ENCODE measurements around the gene ARHGEF17.
"Not testable (repeated sequence)": the region's sequence is repeated elsewhere in the genome, so short reads cannot be mapped to it uniquely, and the experiment has no call there.

Gene ARHGEF17

GRCh38 chr11:73273222-73273895 is 34.7 kb upstream of the ARHGEF17 start:
- no peak for DNase-seq (ENCODE audit: low read depth in 1 of 2, low spot score in 1 of 2)

- DNase-seq (ENCODE audit: low read depth in 1 of 2, low spot score in 1 of 2) = not testable (repeated sequence)
These were observed 33.9 kb upstream of the ARHGEF17 start for GRCh38 chr11:73274191-73274590.

- DNase-seq (ENCODE audit: low read depth in 1 of 2, low spot score in 1 of 2) = no peak
These were observed 33.2 kb upstream of the ARHGEF17 start for GRCh38 chr11:73274722-73275380.

- DNase-seq (ENCODE audit: low read depth in 1 of 2, low spot score in 1 of 2) = no peak
These were observed 32.7 kb upstream of the ARHGEF17 start for GRCh38 chr11:73275381-73275750.

GRCh38 chr11:73277467-73277866 is 30.6 kb upstream of the ARHGEF17 start:
- DNase-seq (ENCODE audit: low read depth in 1 of 2, low spot score in 1 of 2) = no peak

GRCh38 chr11:73280626-73281025 is 27.4 kb upstream of the ARHGEF17 start:
- no peak for DNase-seq (ENCODE audit: low read depth in 1 of 2, low spot score in 1 of 2)

- no peak for DNase-seq (ENCODE audit: low read depth in 1 of 2, low spot score in 1 of 2)
These were observed 26.8 kb upstream of the ARHGEF17 start for GRCh38 chr11:73281201-73281741.

- no peak for DNase-seq (ENCODE audit: low read depth in 1 of 2, low spot score in 1 of 2)
These were observed 26.0 kb upstream of the ARHGEF17 start for GRCh38 chr11:73281796-73282660.

GRCh38 chr11:73283276-73284000 is 24.6 kb upstream of the ARHGEF17 start:
- DNase-seq (ENCODE audit: low read depth in 1 of 2, low spot score in 1 of 2) = no peak

- no peak for DNase-seq (ENCODE audit: low read depth in 1 of 2, low spot score in 1 of 2)
These were observed 24.0 kb upstream of the ARHGEF17 start for GRCh38 chr11:73284106-73284505.

GRCh38 chr11:73285721-73286120 is 22.4 kb upstream of the ARHGEF17 start:
- no peak for DNase-seq (ENCODE audit: low read depth in 1 of 2, low spot score in 1 of 2)

DNA sequence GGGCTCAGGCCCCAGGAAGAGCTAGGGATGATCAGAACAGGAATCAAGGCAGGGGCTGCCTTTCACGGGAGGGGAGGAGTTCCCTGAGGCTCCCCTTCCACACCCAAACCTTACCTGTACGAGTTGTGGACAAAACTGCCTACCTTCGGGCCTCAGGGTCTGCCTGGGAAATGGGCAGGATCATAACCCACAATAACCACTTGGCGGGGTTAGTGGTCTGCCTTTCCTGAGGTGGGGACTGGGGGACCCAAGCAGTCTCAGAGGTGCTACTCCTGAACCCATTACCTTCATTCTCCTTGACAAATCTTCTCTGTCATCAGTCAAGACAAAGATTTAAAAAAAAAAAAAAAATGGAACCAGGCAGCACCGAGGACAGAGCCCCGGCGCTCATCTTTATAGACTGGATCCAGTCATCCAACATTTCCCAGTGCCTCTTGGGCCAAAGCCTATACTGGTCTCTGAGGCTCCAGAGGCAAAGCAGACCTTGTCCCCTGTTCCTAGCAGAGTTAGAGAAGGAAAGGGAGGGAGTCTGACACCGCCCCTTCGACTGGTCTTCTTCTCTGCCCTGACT is 21.8 kb upstream of the ARHGEF17 start:
- no peak for DNase-seq (ENCODE audit: low read depth in 1 of 2, low spot score in 1 of 2)

DNA sequence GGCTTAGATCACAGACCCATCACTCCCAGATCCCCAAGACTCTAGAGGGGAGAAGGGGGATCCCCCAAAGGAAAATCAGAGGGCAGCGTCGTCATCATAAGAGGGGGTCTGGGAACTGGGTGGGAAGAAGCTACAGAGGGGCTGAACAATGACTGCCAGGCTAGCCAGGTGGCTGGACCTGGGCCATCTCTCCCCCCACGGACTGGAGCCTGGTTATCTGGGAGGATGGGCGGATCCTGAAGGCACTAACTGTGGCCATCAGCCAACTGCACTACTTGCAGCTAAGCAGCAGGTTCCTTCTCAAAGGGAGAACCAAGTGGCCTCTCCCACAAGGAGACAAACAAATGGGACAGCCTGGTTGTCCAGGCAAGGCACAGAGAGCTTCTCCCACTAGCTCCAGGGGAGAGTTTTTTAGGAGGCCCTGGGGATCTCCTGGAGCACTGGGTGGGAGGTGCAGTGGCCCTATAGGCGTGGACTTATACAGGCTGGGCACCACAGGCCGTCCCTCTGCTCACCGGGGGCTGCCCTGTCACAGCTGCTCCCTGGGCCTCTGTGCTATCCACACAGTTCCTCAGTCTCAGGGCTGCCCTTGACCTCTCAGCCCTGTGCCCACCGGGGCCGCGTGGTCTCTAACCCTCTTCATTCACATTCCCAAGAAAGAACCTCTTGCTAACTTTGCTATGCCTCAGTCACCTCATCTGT is 20.5 kb upstream of the ARHGEF17 start:
- DNase-seq (ENCODE audit: low read depth in 1 of 2, low spot score in 1 of 2) = no peak

DNA sequence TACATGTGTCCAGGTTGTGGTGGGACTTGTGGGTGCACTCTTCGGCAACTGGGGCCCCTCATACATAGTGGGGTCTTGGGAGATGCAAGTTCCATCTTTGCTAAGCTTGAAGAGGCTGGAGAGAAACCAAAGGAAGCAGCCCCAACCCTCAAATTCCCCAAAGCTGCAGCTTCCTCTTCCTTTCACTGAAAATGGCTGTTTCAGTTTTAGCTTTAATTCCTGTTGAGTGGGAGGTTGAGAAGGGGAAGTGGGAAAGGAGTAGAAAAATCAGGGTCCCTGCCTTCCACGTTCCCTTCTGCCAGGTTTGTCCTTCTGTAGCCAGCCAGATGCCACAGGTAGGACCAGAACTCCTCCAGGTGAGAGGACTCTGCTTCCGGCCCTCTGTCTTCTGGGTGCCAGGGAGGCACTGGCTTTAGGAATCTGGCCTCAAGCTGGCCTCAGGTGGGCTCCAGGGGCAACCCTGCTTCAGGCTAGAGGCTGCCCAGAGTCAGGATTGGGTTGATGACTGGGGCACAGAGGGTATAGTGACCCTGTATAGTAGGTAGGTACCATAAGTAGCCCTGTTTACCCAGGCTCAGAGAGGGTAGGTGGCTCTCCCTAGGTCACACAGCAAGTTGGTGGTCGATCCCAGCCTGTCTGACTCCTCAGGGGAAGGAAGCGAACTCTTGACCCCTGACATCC is 19.7 kb upstream of the ARHGEF17 start:
- DNase-seq (ENCODE audit: low read depth in 1 of 2, low spot score in 1 of 2) = no peak

DNA sequence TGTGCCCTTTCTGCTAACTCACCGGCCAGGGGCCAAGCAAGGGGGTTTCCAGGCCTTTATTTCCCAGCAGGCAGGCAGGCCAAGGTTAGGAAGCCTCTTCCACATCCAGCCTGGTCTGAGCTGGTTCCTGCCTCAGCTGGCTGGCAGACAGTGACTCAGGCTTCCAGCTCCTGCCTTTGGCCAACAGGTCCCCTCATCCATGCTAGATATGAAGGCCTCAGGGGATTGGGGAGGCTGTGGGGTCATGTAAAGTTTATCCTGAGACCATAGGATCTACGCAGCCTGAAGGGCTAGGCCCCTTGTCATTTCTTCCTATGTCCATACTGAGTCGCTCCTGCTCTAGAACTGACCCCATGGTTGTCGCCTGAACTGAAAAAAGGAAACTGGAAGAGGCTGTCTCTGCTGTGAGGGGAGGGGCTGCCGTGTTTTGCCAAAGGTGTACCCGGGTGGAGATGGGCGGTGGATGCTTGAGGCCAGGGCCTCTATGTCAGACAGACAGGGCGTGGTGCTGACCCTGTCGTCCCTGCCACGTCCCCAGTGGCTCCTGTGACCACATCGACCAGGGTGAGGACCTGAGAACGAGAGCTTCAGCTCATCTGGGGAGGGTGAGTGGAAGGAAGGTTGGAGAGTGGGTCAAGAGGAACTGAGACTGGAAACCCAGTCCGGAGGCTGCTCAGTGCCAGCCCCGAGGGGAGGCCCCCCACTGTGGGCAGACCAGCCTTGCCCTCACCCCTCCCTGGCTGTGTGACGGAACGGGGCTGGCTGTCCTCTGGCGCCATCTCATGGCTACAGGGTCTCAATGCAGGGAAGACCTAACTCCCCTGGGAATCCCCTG is 19.0 kb upstream of the ARHGEF17 start:
- DNase-seq (ENCODE audit: low read depth in 1 of 2, low spot score in 1 of 2) = no peak

- DNase-seq (ENCODE audit: low read depth in 1 of 2, low spot score in 1 of 2) = no peak
These were observed 17.5 kb upstream of the ARHGEF17 start for GRCh38 chr11:73290536-73290935.

- no peak for DNase-seq (ENCODE audit: low read depth in 1 of 2, low spot score in 1 of 2)
These were observed 16.9 kb upstream of the ARHGEF17 start for GRCh38 chr11:73291196-73291595.

GRCh38 chr11:73291781-73292524 is 16.1 kb upstream of the ARHGEF17 start:
- no peak for DNase-seq (ENCODE audit: low read depth in 1 of 2, low spot score in 1 of 2)
